ENCODE data around the gene ITPR1.

GRCh38 chr3:4744405-4745234 lies 251.5 kb downstream of the ITPR1 start:
- TF ChIP-seq CTCF (IDR thresholded peaks at IDR 0.05; ENCODE audit: low read depth, low read length, missing input control) (no peak), GABPA (IDR thresholded peaks at IDR 0.05 in 1 of 2, conservative IDR thresholded peaks at IDR 0.05 in 1 of 2) (no peak), YY1 (IDR thresholded peaks at IDR 0.05) (no peak), JUND (IDR thresholded peaks at IDR 0.05) (no peak)
